A673 (cell line): ENCODE results near the gene ZXDA.

Experiments used
- EZH2 ChIP-seq: fragments of 200-600 bp; sonication (generic); IDR thresholded peaks from 2 replicates; pipeline ENCODE4 v1.6.1; 2017; ENCODE audit warnings: borderline replicate concordance, low read depth, mild to moderate bottlenecking, mixed read lengths, antibody characterized with exemption, low read length; ENCODE audit not compliant: poor library complexity, severe bottlenecking
- TF ChIP-seq, protein P1 (sequence below): fragments of 300-800, 200-600 bp; sonication (generic); conservative IDR thresholded peaks from 2 replicates; pipeline ENCODE4 v1.5.1; 2017; ENCODE audit warnings: low read depth, mild to moderate bottlenecking, antibody characterized with exemption, low read length, moderate library complexity, mixed read lengths

DNA sequence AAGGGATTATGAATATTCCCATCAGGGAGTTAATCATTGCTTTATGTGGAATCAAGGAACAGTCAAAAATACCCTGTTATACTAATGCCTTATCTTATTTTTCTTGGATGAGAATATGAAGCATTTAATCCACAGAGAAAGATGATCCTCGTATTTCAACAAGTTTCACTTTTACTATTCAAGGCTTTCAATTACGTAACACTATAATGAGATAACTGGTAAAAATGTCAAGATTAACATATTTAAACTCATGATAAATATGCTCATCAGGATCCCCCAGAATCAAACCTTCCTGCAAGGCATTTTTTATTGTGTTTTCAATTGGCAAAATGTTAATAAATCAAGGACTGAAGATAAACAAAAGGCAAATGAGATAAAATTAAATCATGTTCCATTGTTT lies 5.1 kb downstream of the ZXDA start:
- TF ChIP-seq, protein P1, sequence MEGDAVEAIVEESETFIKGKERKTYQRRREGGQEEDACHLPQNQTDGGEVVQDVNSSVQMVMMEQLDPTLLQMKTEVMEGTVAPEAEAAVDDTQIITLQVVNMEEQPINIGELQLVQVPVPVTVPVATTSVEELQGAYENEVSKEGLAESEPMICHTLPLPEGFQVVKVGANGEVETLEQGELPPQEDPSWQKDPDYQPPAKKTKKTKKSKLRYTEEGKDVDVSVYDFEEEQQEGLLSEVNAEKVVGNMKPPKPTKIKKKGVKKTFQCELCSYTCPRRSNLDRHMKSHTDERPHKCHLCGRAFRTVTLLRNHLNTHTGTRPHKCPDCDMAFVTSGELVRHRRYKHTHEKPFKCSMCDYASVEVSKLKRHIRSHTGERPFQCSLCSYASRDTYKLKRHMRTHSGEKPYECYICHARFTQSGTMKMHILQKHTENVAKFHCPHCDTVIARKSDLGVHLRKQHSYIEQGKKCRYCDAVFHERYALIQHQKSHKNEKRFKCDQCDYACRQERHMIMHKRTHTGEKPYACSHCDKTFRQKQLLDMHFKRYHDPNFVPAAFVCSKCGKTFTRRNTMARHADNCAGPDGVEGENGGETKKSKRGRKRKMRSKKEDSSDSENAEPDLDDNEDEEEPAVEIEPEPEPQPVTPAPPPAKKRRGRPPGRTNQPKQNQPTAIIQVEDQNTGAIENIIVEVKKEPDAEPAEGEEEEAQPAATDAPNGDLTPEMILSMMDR, result no peak
- TF ChIP-seq EZH2, result no peak
